Right renal cortex interstitium (tissue), 3 donors: ENCODE measurements around the gene CSTF1. TPM values are rescaled to one million over a fixed set of nuclear protein-coding genes. Genes with fewer than 3 reads are reported as not detected.

Experiments
- DNase-seq, 3 donors: peaks; one replicate each; pipeline ENCODE4 v3.0.0-alpha.2; 2013; ENCODE audit warnings: low read depth in 3 of 3, low spot score in 2 of 3
- polyA plus RNA-seq, 3 donors: library from polyadenylated mRNA; unstranded; fragments of 120-200 nt; gene quantifications; one replicate each; pipeline ENCODE4 v1.2.1, GENCODE V29; 2013; ENCODE audit not compliant: insufficient read length in 3 of 3

Gene CSTF1
- polyA plus RNA-seq, result 10 to 100 TPM; 45.1 to 49.0 (median 48.4) TPM

- DNase-seq, result peak; percentile 97 to 98 (median 98)
Measured at GRCh38 chr20:56392132-56392880, at the start of gene CSTF1, which contains the start of gene AURKA. Gene CSTF1 (plus strand): TSS chr20:56392645. CDS start chr20:56395553, 2,908 bp downstream. Gene AURKA (minus strand): TSS chr20:56392215. CDS start chr20:56388197, 4,018 bp downstream.

GRCh38 chr20:56342783-56343182 lies 49.7 kb upstream of the CSTF1 start:
- no peak for DNase-seq

- DNase-seq, result no peak
Measured at GRCh38 chr20:56343861-56344381, 48.5 kb upstream of the CSTF1 start.

- no peak for DNase-seq
Measured at GRCh38 chr20:56345911-56346310, 46.5 kb upstream of the CSTF1 start.

- no peak for DNase-seq
Measured at GRCh38 chr20:56347628-56348304, 44.7 kb upstream of the CSTF1 start.

GRCh38 chr20:56348305-56348693 lies 44.1 kb upstream of the CSTF1 start:
- DNase-seq, result no peak

- no peak for DNase-seq
Measured at GRCh38 chr20:56348746-56349145, 43.7 kb upstream of the CSTF1 start.

- DNase-seq, result no peak
Measured at GRCh38 chr20:56350842-56351241, 41.6 kb upstream of the CSTF1 start.

- DNase-seq, result no peak
Measured at GRCh38 chr20:56352345-56353055, 39.9 kb upstream of the CSTF1 start.

- no peak for DNase-seq
Measured at GRCh38 chr20:56353356-56353755, 39.1 kb upstream of the CSTF1 start.

- DNase-seq, result no peak
Measured at GRCh38 chr20:56358070-56358469, 34.4 kb upstream of the CSTF1 start.

- peak; percentile 57 to 76 (median 72) for DNase-seq
Measured at GRCh38 chr20:56358600-56359211, 33.7 kb upstream of the CSTF1 start, which contains the start of gene FAM210B. Gene FAM210B (plus strand): TSS chr20:56358974. CDS start chr20:56359006, 32 bp downstream.

GRCh38 chr20:56359212-56360132 lies 33.0 kb upstream of the CSTF1 start:
- DNase-seq, result no peak

- DNase-seq, result no peak
Measured at GRCh38 chr20:56360133-56360907, 32.1 kb upstream of the CSTF1 start.

- no peak for DNase-seq
Measured at GRCh38 chr20:56360908-56361205, 31.6 kb upstream of the CSTF1 start.

- DNase-seq, result no peak
Measured at GRCh38 chr20:56361900-56362299, 30.5 kb upstream of the CSTF1 start.

GRCh38 chr20:56362833-56363413 lies 29.5 kb upstream of the CSTF1 start:
- no peak for DNase-seq

GRCh38 chr20:56363491-56363890 lies 29.0 kb upstream of the CSTF1 start:
- DNase-seq, result no peak
